H1 (cell line): ENCODE measurements around the gene CSF1. TPM values are rescaled to one million over a fixed set of nuclear protein-coding genes. Genes with fewer than 3 reads are reported as not detected.

Experiments
- BCL11A ChIP-seq, 2 experiments: IDR thresholded peaks; one replicate each; pipeline ENCODE4 v1.6.1; 2011; ENCODE audit warnings: low read depth in 2 of 2, low read length in 2 of 2, mild to moderate bottlenecking in 2 of 2
- CEBPB ChIP-seq: IDR thresholded peaks from 2 replicates; pipeline ENCODE4 v1.6.1; 2012; ENCODE audit warnings: low read depth, low read length
- CHD7 ChIP-seq: fragments of 300-600 bp; sonication (generic); IDR thresholded peaks from 2 replicates; pipeline ENCODE4 v1.7.1; 2012; ENCODE audit warnings: low read length, moderate library complexity, mild to moderate bottlenecking, inconsistent platforms; ENCODE audit not compliant: insufficient replicate concordance
- CTCF ChIP-seq, 3 experiments: IDR thresholded peaks; 1 replicate in 2 of 3; 2 replicates in 1 of 3; pipeline versions ENCODE4 v1.5.1 to v1.6.1; 2011; ENCODE audit warnings: low read length in 3 of 3, mild to moderate bottlenecking in 3 of 3, inconsistent platforms in 2 of 3, low read depth in 1 of 3, moderate library complexity in 1 of 3; ENCODE audit not compliant: insufficient read depth in 1 of 3; ENCODE audit errors: control extremely low read depth in 1 of 3
- RXRA ChIP-seq: IDR thresholded peaks from 2 replicates; pipeline ENCODE4 v1.6.1; 2011; ENCODE audit warnings: low read depth, mild to moderate bottlenecking, low read length, moderate library complexity; ENCODE audit not compliant: insufficient read depth
- SIRT6 ChIP-seq: IDR thresholded peaks from one replicate; pipeline ENCODE4 v1.7.1; 2012; ENCODE audit warnings: low read length, inconsistent platforms
- SP4 ChIP-seq: IDR thresholded peaks from 2 replicates; pipeline ENCODE4 v1.6.1; 2012; ENCODE audit warnings: low read length, inconsistent platforms
- TBP ChIP-seq: IDR thresholded peaks from 2 replicates; pipeline ENCODE4 v1.6.1; 2011; ENCODE audit warnings: low read depth, low read length, improper control_type of control experiment
- TEAD4 ChIP-seq: IDR thresholded peaks from 2 replicates; pipeline ENCODE4 v1.6.1; 2012; ENCODE audit warnings: low read depth, low read length, inconsistent platforms, mixed read lengths
- polyA plus RNA-seq, 7 experiments: library from polyadenylated mRNA; depleted of rRNA in 3 of 7; stranded (reverse) in 5 of 7; unstranded in 2 of 7; fragments of >200 nt in 5 of 7; fragments of 200-250 nt in 2 of 7; gene quantifications; 1 replicate in 5 of 7; 2 replicates in 1 of 7; 4 replicates in 1 of 7; pipeline versions ENCODE4 v1.2.1 to v1.2.3, GENCODE V29; 2011 to 2013; ENCODE audit warnings: missing spikeins in 2 of 7, mixed read lengths in 2 of 7
- total RNA-seq: library from RNA; stranded (reverse); fragmentation: NEBNext Ultra II Directional; extraction: Animal tissue kit (Norgen Biotek cat#: 25700); gene quantifications from 2 replicates; pipeline ENCODE4 v1.2.1, GENCODE V29; 2021

The CSF1 gene
- total and polyA plus RNA-seq, 2 of the 8 experiments (the other 6 are each of a cell fraction or from before 2014, with no cell fraction given) = 3.3 to 5.4 TPM

GRCh38 chr1:109977657-109978378 lies 67.2 kb downstream of the CSF1 start (continued):
- TF ChIP-seq CHD7 (no peak), RXRA (no peak), TBP (no peak), BCL11A (IDR thresholded peaks at IDR 0.05; ENCODE audit: low read depth in 2 of 2, low read length in 2 of 2) (no peak), CTCF (IDR thresholded peaks at IDR 0.05; ENCODE audit: control extremely low read depth in 1 of 3, insufficient read depth in 1 of 3, low read depth in 1 of 3, low read length in 3 of 3) (no peak), CEBPB (no peak), SIRT6 (no peak), SP4 (no peak), TEAD4 (no peak)
